ENCODE measurements around the gene FHIT.

DNA sequence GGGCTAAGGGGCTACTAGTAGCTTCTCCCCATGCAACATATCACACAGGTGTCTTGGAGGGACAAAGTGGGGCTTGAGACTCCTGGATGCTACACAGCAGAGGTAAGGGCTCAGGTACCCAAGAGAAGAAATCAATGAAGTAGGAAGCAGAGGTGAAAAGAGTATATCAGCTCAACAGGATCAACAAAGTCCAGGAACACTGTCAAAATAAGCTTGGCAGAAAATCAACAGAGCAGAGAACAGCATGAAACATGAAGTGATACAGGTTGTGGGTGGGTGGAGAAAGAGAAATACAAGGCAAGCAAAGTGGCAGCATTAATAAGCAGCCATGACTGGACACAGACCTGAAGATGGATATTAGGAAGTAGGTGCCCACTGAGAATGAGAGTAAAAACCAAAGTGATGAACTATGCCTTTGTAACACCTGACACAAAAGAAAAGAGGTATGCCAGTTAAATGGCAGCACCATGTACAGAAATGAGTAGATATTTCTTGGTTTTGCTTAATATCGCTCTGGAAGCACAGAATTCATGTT lies 637.4 kb downstream of the FHIT start:
- no peak for TF ChIP-seq ESRRA (IDR thresholded peaks at IDR 0.05; ENCODE audit: low read length)
- no peak for TF ChIP-seq SMARCA5 (IDR thresholded peaks at IDR 0.05)
- TF ChIP-seq EZH2 (IDR thresholded peaks at IDR 0.05; ENCODE audit: borderline replicate concordance, control insufficient read depth, low read depth, low read length) = no peak
- no peak for TF ChIP-seq FOXK2 (IDR thresholded peaks at IDR 0.05)
- TF ChIP-seq MXI1 (IDR thresholded peaks at IDR 0.05; ENCODE audit: low read depth, low read length) = no peak
- no peak for TF ChIP-seq ZNF384 (IDR thresholded peaks at IDR 0.05; ENCODE audit: borderline replicate concordance, low read depth, low read length)
- TF ChIP-seq POLR2AphosphoS5 (IDR thresholded peaks at IDR 0.05; ENCODE audit: low read length) = no peak
- TF ChIP-seq, protein P1, sequence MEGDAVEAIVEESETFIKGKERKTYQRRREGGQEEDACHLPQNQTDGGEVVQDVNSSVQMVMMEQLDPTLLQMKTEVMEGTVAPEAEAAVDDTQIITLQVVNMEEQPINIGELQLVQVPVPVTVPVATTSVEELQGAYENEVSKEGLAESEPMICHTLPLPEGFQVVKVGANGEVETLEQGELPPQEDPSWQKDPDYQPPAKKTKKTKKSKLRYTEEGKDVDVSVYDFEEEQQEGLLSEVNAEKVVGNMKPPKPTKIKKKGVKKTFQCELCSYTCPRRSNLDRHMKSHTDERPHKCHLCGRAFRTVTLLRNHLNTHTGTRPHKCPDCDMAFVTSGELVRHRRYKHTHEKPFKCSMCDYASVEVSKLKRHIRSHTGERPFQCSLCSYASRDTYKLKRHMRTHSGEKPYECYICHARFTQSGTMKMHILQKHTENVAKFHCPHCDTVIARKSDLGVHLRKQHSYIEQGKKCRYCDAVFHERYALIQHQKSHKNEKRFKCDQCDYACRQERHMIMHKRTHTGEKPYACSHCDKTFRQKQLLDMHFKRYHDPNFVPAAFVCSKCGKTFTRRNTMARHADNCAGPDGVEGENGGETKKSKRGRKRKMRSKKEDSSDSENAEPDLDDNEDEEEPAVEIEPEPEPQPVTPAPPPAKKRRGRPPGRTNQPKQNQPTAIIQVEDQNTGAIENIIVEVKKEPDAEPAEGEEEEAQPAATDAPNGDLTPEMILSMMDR (IDR thresholded peaks at IDR 0.05 in 2 of 3, conservative IDR thresholded peaks at IDR 0.05 in 1 of 3; ENCODE audit: control insufficient read depth in 2 of 3, extremely low read depth in 1 of 3, insufficient read depth in 1 of 3, low read depth in 3 of 3, low read length in 3 of 3) = no peak
